ENCODE measurements around the gene AGPAT4.

GRCh38 chr6:161225681-161226008 lies 48.2 kb downstream of the AGPAT4 start:
- TF ChIP-seq CTCF (conservative IDR thresholded peaks at IDR 0.05; ENCODE audit: low read length), result no peak
- no peak for TF ChIP-seq EZH2phosphoT487 (IDR thresholded peaks at IDR 0.05; ENCODE audit: borderline replicate concordance)
